Stimulated activated CD4-positive, alpha-beta T cell treated with anti-CD3 and anti-CD28 coated beads, TNF-alpha, amount 100 ng/mL, for 4 hours (primary cell): ENCODE data around the gene NLN.
"Not testable (repeated sequence)": the region's sequence is repeated elsewhere in the genome, so short reads cannot be mapped to it uniquely, and the experiment has no call there.

Experiments
- DNase-seq, 3 experiments: peaks; one replicate each; pipeline ENCODE4 v3.0.0-alpha.2; 2020; ENCODE audit warnings: low read depth in 3 of 3

Gene NLN

DNA sequence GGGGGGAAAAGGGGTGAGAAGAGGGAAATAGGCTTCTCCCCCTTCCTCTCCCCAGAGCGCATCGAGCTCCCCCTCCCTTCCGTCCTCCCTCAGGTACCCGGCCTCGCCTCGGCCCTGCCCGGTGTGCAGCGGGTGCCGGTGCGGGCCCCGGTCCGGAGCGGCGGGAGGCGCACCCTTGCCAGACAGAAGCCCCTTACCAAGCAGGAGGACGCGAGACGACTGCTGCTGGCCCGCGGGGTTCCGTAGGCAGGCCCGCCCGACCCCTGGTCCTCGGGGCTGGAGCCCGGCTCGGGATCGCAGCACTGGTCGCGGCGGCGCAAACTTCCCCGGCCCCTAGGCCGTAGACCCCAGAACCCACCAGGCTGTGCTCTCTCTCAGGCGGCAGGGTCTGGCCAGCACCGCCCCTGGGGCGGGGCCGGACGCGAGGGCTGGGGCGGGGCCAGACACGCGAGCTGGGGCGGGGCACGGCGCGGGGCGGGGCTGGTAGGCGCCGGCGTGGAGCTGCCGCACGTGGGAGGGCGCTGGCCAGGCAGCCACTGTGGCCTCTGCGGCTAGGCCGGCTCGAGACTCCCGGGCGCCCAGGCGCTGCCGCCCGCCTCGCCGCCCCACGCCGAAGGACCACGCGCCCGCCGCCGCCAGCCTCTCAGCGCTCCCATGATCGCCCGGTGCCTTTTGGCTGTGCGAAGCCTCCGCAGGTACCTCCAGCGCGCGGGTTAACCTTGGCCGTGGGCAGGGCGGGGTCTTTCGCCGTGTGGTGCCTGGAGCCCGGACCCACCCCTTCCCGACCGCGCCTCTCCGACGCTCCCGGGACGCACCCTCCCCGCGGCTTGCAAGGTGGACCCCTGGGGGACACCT is at the start of gene NLN, which contains the start of gene SGTB:
NLN (plus strand) TSS at position 486 of the 855 bp plus-strand sequence; CDS start at position 655, 169 bp downstream.
SGTB (minus strand) TSS at position 390 of the 855 bp plus-strand sequence. CDS start 1,302 bp downstream, outside the sequence.
- peak; percentile 77 to 85 (median 81) for DNase-seq

DNA sequence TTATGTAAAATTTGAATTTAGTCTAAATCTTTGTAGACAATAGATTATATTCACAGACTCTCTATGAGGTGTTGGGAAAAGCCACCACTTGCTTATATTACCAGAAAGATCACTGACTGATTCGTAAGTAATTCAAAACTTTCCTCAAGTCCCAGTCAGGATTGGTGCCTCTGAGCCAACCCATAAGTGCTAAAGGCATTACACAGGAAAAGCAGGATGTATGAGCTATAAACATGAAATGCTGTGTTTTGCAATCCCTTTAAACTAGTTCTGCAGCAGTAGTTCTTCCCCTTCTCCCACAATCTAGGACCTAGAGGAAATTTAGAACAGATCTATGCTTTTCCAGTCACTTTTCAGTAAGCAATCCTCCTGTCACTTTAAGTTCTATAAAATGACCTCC is 49.2 kb upstream of the NLN start:
- no peak for DNase-seq

DNA sequence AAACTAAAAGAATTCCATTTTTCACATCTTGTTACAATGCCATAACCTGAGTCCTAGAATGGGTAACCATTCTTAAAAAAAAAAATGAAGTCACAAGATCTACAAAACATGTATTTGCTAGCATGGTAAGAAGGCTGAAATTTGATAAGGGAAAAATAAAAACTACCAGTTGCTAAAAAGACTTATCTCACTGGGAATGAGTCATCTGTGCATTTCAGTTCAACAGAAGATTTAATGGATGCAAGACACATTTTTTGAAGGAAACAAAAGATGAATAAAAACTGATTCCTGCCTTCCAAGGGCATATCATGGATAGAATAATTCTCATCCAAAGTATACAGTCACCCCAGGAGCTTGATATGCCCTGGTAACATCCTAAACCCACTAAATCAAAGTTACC is 47.3 kb upstream of the NLN start:
- no peak for DNase-seq

DNA sequence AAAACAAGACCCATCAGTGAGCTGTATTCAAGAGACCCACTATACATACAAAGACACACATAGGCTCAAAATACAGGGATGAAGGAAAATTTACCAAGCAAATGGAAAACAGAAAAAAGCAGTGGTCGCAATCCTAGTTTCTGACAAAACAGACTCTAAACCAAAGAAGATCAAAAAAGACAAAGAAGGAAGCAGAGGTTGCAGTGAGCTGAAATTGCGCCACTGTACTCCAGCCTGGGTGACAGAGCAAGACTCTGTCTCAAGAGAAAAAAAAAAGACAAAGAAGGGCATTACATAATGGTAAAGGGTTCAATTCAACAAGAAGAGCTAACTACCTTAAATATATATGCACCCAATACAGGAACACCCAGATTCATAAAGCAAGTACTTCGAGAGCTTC is 45.9 kb upstream of the NLN start:
- not testable (repeated sequence) for DNase-seq

DNA sequence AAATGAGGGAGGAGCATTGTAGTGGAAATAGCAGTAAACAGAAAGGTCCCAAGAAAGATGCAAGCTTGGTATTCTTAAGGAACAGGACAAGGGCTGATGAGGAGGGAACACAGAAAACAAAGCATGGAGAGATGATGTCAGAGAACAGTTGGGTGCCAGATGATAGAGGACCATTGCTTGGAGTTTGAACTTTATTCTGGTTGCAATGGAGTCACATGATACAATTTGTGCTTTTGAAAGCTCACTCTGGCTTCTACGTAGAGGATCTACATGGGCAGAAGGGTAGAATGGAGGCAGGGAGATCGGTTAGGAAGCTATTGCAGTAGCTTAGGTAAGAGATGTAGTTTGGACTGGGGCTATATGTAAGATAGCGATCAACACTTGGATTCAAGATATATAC is 39.9 kb upstream of the NLN start:
- no peak for DNase-seq

DNA sequence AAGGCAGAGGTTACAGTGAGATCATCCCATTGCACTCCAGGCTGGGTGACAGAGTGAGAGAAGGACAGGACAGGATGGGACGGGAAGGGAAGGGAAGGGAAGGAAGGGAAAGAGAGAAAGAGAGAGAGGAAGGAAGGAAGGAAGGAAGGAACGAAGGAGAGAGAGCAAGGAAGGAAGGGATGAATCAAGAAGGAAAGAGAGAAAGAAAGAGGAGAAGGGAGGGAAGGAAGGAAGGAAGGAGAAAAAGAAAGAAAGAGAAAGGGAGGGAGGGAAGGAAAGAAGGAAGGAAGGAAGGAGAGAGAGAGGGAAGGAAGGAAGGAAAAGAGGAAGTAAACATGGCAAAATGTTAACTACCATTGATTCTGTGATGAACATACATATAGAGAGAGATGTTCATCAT is 28.9 kb upstream of the NLN start:
- no peak for DNase-seq

DNA sequence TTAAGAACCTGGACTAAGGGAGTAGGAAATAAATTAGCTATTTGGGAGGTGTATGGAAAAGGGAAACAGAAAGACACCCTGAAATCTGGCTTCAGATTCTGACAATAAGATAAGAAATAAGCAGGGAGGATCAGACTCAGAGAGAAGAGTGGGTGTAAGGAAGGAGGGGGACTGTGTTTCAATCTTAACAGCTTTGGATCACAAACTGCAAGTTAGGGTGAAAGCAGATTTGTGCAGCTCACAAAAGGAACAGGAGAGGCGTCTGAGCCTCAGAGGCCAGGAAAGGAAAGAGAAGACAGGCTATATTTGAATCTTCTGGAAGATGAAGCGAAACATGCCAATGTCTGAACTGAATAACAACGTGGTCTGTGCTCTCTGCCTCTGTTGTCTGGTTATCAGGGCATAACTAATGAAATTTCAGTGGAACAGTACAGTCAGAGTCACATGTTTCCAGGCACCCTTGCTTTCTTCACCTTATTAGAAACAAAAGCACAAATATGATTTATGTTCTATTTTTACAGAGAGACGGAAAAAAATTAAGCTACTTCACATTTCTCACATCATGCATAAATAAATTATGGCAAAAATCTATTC is 26.7 kb upstream of the NLN start:
- DNase-seq, result no peak

DNA sequence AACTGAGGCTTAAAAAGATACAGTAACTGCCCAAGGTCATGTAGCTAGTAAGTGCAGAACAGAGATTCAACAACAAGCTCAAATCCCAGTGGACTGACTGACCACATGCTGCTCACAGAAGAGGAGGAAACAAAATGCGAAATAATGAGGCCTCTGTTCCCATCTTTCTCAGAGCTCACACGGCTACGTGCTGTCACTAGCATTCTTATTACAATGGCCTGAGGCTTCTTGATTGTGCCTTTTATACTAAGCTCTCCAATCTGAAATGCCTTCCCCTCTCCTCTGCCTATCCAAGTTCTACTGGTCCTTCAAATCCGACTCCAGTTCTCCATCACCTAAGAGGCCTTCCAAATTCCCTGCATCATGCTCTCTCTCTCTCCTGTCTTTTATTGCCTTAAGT is 26.1 kb upstream of the NLN start:
- no peak for DNase-seq

DNA sequence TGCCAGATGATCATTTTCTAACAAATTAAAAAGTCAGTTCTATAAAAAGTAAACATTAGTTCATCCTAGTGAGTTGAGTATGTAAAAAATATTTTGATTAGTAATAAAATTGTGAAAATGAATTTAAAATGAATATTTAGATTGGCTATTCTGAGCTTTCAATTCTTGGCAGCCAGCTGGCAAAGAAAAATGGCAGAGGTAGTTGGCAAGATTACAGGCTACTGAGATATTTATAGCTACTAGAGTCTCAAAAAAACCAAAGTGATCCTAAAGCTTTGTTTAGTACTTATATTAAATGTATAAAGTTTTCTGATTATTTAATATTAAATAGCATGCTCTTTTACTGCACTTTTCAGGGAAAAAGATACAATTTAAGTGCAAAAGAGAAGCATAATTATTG is 25.1 kb upstream of the NLN start:
- no peak for DNase-seq

DNA sequence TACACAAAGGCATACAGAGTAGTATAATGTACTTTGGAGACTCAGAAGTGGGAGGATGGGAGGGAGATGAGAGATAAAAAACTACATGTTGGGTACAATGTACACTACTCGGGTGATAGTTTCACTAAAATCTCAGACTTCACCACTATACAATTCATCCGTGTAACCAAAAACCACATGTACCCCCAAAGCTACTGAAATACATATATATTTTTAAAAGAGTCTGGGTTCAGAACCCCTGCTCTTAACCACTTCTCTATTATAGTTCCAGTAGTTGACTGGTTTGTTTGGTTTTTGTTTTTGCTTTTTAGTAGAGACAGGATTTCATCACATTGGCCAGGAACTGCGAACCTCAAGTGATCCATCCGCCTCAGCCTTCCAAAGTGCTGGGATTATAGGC is 22.7 kb upstream of the NLN start:
- no peak for DNase-seq

DNA sequence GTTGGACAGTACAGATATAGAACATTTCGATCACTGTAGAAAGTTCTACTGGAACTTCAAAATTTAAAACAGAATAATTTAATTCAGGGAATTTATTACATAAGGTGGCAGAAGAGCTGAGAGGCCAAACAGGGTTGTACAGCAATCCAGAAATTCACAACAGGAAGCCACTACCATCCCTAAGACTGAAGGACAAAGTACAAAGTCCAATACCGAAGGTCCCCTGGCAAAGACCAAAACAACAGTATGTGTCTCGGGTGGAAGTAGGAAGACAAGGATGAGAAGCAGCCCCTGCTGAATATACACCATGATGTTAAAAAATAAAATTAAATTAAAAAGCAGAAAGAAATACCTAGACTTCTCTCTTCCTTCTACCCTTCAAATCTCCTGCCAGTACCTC is 20.0 kb upstream of the NLN start:
- DNase-seq, result no peak

DNA sequence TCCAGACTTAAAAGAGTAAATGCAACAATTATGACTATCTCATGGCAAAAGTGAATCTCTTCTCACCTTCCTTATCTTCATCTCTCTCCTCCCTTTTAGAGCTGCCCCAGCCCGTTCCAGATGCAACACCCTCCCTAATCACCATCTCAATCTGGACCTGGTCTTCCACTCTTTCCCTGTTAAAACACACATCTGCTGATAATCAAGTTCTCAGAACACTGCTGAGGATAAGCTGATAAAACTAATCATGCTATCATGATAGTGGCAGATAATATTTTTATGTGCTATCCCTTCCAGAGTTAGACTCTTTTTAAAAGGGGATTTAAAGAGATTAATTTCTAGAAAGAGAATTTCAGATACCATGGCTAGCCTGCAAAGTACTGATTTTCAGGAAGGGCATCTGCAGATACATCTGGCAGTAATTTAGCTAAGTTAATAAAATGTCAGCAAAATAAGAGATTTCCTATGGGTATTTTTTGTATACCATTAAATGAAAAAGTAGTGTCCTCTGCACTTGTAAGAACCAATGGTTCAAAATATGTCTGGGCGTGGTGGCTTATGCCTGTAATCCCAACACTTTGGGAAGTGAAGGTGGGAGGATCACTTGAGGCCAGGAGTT is 17.3 kb upstream of the NLN start:
- DNase-seq, result no peak

DNA sequence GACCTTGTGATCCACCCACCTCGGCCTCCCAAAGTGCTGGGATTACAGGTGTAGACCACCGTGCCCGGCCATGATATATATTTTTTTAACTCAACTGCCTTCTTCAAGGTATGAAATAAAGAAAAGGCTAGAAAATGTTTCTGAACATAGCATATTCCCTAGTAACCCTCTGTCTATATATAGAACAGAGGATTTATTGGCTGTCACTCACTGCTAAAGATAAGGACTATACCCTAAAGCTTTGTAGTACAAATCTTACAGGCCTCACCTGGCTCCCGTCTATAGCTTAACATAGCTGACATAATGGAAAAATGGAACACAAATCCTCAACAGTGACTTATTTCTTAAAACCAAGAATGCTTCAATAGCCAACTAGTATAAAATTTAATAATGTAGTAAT is 14.3 kb upstream of the NLN start:
- DNase-seq, result no peak

DNA sequence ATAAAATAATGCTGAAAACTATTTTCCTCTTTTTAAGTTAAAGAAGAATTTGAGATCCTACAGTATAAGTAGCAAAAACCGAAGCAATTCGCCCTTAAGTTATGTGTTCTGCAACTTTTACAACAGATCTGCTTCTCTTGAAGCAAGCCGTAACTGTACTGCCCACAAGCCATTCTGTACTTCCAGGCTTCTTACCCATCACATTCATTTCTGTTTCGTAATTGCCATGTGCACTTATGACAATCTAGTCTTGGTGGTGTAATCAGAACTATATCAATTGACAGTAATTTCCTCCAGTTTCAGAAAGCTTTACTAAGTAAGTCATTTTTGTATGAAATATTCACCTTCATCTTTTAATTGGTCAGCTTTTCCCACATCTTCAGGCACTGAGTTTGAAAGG is 13.9 kb upstream of the NLN start:
- no peak for DNase-seq

DNA sequence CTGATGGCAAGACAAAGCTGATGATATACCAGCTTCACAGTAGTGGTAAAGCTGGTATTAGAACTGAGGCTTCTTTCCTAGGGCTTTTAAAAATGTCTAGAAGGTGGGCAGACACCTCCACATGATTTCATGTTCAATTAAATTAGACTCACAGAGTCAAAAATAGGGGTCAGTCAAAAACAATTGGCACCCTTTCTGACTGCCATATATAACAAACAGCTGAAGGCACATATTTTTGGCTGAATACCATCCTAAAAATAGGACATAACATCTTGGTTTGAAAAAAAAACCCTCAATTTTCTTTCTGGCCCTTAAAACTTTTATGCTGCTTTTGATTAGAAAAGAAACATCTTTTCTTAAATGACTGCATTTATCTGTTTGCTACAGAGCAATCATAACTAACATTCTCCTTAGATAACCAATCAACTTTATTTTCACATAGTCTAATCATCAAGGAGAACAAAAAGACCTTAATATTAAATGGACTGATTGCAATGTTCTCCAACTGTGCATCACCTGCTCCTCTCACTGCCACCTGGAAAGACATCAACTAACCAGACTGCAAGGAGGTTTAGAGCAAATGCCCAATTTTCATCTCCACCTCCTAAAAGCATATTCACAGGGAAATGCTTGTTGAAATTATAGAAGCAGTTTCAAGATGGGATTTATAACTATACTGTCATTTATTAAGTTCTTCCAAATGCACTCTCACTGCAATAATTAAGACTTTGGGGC is 3.3 kb upstream of the NLN start:
- DNase-seq, result no peak

DNA sequence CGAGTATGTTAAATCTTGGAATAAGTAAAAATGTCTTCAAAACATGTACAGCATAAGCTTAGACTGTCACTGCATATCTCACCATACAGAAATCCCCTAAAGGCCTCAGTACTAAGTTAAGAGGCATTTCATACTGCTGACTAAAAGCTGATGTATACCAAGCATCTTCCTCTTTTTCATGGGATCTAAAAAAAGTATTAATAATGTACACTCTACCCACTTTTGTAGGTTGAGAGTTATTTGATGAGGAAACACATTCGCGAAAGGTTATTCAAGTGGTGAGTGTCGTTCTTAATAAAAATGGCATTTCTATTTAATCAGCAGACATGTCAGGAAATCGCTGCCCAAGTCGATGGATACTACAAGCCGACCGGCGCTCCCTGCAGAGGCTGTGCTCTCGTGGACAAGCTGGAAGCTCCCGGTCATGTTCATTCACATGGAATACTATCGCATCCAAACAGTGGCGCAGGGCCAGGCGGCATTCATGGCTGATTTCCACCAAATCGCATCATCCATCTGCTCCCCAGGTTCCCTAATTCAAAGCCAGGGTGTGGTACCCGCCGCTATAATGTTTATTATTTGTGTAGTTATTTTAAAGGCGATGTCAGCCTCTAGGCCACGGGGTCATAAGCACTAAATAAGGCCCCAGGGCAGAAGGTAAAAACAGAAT is 820 bp upstream of the NLN start:
- DNase-seq, result peak in 1 of 3 experiments; percentile 10

DNA sequence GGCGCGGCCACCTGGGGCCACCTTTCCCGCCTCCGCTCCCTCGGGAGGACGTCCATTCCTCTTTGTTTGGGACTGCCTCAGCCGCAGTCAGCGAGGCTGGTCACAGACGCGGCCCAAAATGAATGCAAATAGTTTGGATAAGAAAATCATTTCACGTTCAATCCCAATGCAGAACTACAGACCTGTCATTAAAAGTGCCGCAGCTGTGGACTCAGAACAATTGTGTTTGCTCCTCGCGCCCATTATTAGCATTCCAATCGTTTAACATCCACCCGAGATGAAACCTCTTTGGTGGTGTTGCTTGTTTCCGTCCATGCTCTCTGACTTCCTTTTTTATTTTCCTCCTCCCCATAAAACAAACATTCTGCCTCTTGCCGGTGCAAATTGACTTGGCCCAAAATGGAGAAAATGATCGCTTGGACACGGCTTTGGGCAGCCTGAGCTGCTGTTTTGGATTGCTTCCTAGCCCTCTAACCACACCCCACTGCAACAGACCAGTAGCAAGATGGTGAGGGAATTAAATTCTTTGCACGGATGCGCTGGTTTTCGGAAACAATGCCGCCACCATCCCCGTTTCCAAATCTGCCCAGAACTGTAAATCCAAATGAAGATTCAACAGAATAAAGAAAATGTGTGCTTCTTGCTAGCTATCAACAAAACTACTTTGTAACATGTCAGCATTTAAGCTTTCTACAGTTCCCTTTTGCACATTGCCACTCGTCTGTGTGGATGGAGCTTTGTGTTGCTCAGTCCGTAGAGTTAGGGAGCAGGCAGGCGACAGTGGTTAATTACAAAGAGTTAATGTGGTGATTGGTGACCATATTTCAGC is 784 bp downstream of the NLN start:
- no peak for DNase-seq

DNA sequence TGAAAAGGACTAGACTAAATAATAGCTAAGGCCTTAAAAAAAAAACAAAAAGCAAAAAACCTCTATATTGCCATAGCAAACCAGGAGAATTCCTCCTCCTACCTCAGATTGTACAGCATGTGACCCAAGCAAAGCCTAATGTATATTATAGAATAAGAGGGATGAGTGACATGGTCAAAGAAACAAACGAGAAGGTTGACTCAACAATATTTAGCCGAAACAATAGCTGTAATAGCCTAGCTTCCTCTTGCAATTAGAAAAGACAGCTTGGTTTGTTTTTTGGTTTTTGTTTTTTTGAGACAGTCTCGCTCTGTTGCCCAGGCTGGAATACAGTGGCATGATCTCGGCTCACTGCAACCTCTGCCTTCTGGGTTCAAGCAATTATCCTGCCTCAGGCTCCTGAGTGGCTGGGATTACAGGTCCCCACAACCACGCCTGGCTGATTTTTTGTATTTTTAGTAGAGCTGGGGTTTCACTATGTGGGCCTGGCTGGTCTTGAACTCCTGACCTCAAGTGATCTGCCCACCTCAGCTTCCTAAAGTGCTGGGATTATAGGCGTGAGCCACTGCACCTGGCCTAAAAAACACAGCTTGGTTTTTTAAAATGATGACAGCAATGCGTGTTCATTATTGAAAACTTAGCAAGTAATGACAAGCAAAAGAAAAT is 5.6 kb downstream of the NLN start:
- DNase-seq, result no peak

DNA sequence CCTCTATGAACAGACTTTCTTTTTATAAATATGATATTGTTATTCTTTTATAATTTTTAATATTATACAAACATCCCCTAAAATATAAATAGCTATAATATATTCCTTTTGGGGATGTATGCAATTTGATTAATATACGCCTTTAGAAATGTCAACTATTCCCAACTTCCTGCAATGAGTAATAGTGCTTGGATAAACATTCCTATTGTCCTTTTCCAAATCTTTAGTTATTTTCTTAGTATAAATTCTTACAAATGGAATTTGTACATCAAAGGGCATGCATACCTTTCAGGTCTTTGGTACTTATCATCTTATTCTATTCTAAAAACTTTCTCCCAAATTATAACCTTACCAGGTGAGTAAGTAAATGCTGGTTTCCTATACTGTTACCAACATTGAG is 6.2 kb downstream of the NLN start:
- DNase-seq, result no peak

DNA sequence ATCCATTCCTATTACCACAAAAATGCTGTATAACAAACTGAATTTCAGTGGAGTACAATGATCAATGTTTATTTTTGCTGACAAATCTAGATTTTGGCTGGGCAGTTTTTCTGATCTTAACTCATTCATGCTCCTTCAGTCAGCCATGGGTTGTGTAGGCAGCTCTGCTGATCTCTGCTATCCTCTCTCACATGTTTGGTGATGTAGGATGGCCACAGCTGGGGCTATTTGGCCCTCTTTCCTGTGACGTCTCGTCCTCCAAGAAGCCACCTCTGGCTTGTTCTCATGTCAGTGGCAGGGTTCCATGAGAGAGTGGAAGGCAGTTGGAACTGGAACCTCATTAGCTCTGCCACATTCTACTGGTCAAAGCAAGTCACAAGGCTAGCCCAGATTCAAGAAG is 8.9 kb downstream of the NLN start:
- no peak for DNase-seq
